GM23338 (cell line): ENCODE measurements around the gene COPS4.

ENCODE experiments used
- CREB1 ChIP-seq: fragments of 250-450 bp; sonication (Bioruptor Pico); IDR thresholded peaks from 2 replicates; pipeline ENCODE4 v1.5.0; 2020; ENCODE audit warnings: low read depth, mild to moderate bottlenecking, moderate library complexity
- EZH2 ChIP-seq: fragments of 200-600 bp; sonication (generic); IDR thresholded peaks from one replicate; pipeline ENCODE4 v1.8.0; 2017; ENCODE audit warnings: antibody characterized with exemption, mild to moderate bottlenecking, low read depth; ENCODE audit not compliant: unreplicated experiment
- TF ChIP-seq, protein P1 (sequence below), 2 experiments: fragments of 200-600 bp in 1 of 2; sonication (generic) in 1 of 2; conservative IDR thresholded peaks; 2 replicates each; pipeline versions ENCODE4 v1.5.1 to v1.6.1; 2016 to 2017; ENCODE audit warnings: antibody characterized with exemption in 2 of 2, low read depth in 2 of 2, mild to moderate bottlenecking in 2 of 2, moderate library complexity in 1 of 2

DNA sequence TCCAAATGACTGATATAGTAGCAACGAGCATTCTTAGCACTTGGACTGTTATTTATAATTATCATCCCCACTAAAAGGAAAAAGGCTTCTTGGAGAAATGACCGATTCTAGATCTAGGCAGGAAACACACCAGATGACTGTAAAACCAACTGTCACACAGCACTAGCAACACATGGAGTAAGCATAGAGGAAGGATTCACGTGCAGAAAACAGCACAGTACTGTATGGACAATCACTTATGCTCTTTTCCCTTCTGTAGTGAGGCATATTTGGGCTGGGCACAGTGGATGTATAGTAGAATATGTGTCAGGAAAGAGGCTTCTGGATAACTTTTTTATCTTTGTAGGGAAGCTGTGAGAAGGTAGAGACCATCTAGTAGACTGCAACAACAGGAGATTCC lies 6.0 kb upstream of the COPS4 start:
- TF ChIP-seq, protein P1, sequence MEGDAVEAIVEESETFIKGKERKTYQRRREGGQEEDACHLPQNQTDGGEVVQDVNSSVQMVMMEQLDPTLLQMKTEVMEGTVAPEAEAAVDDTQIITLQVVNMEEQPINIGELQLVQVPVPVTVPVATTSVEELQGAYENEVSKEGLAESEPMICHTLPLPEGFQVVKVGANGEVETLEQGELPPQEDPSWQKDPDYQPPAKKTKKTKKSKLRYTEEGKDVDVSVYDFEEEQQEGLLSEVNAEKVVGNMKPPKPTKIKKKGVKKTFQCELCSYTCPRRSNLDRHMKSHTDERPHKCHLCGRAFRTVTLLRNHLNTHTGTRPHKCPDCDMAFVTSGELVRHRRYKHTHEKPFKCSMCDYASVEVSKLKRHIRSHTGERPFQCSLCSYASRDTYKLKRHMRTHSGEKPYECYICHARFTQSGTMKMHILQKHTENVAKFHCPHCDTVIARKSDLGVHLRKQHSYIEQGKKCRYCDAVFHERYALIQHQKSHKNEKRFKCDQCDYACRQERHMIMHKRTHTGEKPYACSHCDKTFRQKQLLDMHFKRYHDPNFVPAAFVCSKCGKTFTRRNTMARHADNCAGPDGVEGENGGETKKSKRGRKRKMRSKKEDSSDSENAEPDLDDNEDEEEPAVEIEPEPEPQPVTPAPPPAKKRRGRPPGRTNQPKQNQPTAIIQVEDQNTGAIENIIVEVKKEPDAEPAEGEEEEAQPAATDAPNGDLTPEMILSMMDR (conservative IDR thresholded peaks at IDR 0.05; ENCODE audit: low read depth in 2 of 2): no peak
- TF ChIP-seq CREB1 (CRISPR knock-in tag) (no peak), EZH2 (no peak)
